Measurements from ENCODE around the gene WASF2.
"Not testable (repeated sequence)": the region's sequence is repeated elsewhere in the genome, so short reads cannot be mapped to it uniquely, and the experiment has no call there.

Gene WASF2

DNA sequence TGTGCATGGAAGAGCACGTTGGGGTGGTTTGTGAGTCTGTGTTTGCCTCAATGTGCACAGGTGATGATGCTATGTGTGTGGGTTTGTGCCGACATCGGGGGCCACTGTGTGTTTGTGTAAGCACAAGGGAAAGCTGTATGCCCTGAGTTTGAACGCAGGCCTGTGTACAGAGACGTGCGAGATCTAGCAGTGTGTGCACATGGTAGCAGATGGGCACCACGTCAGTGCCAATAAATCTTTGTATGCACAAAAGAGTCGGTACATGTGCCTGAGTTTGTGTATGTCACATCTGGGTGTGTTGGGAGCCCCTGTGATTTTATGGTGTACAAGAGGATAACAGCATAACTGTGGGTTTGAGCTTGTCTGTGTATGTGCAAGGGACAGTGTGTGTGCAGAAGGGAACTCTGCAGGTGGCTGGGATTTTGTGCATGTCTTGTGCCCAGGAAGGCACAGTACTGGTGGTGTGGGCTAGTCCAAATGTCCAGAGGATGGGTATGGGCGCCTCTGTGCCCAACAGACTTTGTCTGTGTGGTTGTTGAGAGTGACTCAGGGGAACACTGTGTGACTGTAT lies 32.0 kb upstream of the WASF2 start:
- DNase-seq: no peak

DNA sequence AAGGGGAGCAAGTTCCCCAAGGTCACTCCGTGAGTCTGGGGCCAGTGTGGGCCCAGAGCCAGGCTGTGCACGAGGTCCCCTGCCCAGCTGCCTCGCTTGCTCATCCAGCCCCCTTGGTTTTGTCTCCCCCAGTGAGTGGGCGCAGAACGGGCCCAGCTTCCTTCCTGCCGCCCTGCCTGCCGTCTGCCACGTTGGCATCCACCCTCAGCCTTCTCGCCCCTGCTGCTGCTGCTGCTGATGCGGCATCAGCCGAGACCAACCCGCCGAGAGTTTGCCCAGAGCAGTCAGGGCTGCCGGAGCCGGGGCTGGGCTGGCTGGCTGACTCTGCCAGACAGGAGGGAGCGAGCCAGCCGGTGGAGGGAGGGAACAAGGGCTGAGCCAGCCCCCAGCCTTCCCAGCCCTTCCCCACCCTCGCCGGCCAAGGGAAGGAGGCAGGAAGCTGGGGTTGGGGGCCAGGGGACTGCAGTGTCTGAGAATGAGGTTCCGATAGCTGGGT lies 31.4 kb upstream of the WASF2 start:
- DNase-seq: no peak

DNA sequence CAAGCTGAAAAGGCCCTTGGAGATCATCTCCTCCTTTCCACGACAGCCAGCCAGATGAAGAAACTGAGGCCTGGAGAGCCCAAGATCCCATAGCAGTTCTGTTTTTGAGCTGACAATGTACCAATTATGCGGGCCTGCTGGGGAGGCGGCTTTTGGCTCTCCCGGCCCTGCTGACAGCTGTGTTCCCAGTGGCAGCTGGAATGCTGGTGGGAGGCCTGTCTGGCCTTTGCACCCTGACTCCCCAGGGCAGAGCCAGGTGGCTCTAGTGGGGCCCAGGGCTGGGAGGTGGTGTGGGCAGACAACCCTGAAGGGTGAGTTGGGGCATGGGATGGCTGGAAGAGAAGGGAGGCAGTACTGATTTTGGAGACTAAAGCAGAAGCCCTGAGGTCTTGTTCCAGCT lies 30.7 kb upstream of the WASF2 start:
- DNase-seq: no peak

DNA sequence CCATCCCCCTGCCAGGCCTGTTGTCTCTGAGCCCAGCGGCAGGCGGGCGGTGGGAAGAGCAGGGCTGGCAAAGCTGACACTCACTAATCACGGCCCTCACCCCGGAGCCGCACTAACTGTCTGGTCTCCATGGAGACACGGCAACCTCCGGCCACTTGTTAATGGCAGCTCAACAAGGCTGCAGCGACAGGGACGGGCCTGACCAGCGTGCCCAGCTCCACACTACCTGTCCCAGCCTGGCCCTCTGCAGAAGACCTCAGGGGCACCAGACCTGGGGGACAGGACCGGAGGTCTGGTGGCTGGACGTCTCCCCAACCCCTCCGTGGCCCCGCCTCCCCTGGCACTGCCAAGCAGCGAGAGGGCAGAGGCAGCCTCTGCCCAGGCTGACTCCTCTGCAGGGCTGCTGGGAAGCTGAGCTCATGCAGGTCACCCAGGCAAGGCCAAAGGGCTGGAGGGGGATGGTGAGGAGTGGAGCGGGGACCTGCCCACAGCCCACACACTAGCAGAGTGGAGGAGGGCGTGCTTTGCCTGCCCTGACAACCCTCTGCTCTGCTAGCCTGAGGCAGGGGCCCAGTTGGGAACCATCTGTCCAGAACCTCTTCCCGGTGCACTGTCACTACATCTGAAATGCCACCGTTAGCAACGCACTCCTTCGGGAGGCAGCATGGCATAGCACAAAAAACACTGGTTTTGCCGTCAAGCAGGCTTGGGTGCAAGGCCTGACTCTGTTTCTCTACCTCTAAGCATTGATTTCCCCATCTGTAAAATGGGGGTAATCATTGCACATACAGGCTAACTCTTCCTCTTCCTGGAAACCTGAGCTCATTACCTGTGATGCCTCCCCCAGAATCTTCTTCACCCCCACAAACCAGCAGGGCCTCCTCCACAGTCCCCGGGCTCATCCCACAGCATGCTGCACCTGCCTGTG lies 29.6 kb upstream of the WASF2 start:
- no peak for DNase-seq

DNA sequence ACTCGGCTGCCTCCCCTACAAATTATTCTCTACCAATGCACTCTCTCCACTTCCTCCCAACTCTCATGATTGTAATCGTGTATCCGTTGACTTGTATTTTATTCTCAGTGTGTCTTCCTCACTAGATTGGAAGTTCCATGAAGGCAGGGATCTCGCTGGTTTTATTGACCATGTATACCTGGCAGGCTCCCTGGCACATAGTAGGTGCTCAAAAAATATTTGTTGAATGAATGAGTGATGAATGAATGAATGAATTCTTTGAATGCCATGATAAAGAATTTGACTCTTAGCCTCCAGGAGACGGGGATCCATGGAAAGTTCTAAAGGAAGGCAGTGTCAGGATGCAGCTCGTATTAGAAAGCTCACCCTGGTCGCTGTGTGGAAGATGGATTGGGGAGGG lies 28.8 kb upstream of the WASF2 start:
- DNase-seq: no peak

DNA sequence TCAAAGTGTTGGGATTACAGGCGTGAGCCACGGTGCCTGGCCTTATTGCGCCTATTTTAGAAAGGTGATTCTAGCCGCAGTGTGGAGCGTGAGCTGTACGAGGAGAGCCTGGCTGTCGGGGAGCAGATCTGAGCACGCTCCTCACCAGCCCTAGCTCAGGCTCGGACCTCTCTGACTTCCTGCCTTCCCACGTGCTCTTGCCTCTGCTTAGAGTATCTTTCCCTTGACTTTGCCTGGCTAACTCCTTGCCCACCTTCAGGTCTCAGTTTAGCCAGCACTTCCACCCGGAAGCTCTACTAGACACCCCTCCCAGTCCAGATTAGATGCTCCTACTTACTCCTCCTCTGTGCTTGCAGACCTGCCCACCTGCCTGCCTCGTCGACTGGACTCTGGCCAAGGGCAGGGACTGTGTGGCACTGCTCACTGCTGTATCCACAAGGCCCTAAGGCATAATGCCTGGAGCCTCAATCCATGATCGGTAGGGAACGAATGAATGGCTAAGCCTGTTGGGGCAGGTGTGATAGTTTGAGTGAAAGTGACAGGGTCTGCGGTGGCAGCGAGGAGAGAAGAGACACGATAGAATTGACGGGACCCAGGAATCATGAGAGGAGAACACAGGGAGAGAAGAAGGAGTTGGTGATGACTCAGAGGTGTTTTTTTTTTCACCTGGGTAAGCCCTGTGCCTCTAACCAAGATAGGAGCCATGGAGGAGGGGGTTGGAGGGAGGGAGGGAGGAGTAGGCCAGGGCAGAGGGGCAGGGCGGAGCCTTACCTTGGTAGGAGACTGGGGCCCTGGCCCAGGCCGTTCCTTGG lies 28.1 kb upstream of the WASF2 start:
- no peak for DNase-seq

DNA sequence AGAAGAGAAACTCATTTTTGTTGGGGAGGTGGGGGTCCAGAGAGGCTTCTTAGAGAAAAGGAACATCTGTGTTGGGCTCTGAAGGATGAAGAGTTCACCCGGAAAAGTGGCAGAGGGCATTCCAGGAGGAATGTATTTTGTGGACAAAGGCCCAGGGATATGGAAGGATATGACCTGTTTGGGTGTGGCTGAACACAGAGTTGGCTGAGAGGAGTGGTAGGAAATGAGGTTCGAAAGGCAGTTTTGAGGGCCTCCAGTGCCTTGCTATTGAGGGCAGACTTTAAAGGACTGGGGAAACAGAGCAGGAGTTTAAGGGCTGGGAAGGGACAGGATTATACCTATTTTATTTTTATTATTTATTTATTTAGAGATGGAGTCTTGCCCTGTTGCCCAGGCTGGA lies 27.3 kb upstream of the WASF2 start:
- DNase-seq: no peak

DNA sequence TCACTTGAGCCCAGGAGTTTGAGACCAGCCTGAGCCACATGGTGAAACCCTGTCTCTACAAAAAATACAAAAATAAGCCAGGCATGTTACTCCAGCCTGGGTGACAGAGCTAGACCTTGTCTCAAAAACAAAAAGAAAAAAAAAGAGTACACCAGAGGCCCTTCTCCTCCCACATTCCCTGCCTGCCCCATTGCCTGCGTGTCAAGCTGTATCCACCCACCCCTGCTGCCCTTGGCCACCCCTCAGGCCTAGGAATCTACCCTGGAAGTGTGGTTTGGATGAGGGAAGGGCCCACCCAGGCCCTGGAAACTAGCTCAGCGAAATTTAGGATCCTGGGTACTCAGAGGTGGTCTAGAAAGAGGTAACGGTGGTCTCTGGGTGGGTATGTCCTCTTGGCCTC lies 25.7 kb upstream of the WASF2 start:
- DNase-seq: no peak

DNA sequence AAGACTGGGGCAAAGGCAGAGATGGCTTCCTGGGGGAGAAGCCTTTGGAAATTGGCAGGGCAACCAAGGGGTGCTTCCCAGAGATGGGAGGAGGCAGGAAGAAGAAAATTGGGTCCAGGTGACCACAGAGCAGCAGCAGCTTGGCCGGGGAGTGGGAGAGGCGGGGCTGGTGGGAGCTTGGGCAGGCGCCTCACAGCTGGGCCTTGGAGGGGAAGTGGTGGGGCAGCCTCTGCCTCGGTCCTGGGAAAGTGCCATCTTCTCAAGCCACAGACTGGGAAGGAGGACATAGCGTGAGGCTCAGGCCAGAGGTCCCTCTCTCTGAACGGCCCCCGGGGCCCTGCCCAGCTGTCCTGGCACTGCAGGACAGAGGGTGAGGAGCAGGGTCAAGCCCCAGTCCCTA lies 24.0 kb upstream of the WASF2 start:
- DNase-seq: no peak

DNA sequence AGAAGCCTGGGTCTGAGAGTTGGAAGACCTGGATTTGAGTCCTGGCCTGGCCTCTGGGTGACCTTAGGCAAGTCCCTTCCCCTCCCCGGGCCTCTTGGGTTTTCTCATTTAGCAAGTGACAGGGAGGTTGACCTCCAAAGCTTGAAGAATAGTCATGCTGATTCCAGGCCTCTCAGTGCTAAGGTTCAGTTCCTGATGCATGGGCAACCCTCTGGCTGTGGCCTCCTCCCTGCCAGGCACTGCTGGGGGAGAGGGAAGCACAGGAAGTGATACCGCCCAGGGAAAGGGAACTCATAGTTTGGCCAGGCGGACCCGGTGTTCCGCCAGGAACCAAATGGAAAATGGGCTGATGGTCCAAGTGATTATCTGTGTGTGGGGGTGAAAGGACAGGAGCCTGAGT lies 23.6 kb upstream of the WASF2 start:
- DNase-seq: no peak

DNA sequence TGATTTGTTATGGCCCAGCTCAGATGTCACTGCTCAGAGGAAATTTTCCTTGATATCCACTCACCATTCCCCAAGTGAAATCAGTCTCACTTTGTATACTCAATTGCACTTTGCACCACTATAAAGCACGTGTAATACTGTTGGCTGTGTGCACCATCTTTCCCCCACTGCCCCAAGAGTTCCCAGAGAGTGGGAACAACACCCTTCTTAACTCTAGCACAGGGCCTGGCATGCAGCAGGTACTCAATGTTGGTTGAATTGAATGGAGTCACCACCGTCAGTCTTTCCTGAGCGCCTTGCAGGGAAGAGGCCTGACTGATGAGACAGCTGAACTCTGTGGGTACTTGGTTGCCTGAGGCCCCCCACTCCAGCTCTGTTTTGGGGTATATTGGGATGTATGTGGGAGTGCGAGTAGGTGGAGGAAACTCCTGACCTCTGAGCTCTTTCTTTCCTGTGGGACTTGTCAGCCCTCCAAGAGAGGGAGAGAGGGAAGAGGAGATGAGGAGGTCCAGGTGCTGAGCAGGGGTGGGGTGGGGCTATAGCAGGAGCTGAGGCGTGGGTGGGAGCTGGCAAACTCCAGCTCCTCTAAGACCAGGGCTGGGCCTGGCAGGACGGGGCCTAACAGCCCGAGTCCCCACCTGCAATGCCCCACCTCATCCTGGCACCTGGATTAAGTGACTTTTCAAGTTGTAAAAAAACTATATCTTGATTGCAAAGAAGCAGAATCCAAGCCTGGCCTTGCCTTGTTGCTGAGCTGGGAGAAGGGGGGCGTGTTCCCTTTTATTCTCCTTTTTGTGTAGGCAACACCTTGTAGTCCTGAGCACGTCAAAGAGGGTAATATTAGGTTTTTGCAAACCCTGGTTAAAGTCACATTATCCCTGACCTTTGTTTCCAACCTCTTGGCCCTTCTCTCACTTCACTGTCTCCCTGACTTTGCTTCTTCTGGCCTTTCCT lies 19.4 kb upstream of the WASF2 start:
- DNase-seq: no peak

DNA sequence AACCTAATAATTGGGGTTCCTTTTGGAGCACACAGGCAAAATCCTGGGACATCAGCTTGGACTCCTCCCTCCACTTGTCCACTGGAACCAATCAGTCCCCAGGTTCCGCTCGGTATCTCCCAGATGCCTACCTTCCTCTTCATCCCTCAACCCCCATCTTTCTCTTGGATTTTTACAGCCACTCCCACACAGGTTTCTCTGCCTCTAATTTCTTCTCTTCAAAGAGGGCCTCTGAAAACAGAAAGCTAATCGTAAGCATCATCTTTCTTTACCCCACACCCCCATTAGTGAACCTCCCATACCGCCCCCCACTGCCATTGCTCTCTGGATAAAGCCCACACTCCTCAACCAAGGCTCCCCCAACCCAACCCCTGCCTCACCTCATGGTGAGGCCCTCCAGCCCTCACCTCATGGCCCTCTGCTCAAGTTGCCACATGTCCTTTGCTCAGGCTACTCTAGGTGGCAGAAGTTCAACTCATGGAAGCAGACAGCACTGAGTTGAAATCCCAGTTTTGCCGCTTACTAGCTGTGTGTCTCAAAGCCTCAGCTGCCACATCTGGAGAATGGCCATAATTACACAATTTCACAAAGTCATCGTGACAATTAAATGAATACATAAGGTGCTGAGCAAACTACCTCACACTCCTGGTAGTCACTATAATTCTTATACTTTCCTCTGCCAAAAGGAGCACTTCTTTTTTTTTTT lies 18.1 kb upstream of the WASF2 start:
- no peak for DNase-seq

DNA sequence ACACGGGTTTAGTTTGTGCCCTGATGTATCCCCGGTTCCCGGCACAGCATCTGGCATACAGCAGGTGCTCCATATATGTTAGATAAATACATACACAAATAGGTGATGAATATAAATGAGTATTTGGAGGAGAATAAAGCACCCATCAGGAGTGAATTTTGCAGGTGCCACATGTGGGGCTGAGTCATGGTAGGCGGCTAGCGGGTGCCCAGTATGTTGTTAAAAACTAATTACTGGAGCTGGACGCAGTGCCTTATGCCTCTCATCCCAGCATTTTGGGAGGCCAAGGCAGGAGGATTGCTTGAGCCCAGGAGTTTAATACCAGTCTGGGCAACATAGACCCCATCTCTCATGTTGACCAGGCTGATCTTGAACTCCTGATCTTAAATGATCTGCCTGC lies 16.7 kb upstream of the WASF2 start:
- no peak for DNase-seq

DNA sequence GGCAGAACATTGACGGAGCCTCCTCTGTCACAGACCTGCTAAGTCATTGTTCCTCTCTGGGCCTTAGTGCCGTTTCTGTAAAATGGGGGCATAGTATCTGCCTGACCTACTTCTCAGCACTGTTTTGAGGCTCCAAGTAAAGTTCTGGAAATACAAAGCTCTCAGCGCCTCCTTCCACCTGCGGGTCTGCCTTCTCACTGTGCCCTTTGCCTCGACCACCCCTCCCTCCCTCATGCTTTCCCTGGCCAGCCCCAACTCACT lies 15.4 kb upstream of the WASF2 start:
- DNase-seq: no peak

DNA sequence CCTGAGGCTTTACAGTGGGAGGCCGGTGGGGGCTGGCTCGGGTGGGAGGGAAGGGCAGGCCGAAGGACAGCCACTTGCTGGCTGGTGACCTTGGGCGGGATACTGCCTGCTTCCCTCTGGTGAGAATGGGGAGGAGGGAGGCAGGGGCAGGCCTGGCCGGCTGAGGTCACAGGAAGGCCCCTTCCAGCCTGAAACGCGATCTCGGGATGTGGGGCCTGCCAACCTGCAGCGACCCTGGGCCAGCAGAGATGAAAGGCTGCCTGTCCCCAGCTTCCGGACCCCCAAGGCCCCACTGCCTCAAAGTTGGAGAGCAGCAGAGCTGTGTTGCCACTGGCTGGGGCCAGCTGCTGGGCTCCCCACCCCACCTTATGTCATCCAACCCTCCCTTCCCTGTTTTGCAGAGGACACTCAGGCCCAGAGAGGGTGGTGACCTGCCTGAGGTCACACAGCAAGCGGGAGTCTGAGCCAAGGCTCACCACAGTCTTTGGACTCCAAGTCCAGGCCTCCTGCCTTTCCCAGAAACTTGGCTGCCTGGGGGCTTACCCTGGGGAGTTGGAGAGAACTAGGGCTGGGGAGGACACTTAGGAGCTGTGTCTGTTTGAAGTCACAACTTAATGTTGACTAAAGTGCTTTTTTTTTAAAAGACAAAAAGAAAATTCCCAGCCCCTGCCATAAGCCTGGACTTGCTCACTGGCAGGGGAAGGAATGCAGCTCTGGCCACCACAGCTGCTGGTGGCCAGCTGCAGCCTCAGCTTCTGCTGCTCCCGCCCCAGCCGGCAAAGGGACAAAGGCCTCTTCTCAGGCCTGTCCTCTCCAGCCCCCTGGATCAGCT lies 14.8 kb upstream of the WASF2 start:
- no peak for DNase-seq

DNA sequence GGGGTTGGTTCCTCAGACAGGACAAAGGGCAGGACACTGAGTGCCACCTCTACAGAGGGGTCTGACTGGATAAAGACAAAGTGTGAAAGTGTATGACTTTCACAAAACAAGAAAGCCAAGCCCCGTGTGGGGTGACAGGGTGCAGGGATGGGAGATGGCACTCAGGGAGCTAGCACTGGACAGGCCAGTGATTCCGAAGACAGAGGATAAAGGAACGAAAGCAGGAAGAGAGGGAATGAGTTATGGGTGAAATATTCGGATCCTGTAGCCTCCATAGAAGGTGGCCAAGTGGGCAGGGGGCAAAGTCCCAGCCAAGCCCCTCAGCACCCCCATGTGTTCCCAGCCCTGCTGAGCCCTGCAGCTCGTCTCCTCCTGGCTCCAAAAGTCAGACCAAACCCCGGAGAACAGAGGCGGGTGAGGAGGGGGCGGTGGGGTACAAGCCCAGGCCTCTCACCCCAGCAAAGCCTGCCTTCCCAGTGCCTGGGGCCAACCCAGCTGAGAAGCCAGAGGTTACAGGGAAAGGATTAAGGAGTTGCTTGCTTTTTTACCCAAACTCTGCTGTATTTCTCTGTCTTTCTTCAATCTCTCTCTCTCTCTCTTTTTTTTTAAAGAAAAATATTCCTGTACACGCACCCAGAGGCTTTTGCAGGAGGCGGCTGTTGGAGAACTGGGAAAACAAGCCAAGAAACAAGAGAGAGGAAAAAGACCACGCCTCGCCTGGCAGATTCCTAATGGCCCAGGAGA lies 14.0 kb upstream of the WASF2 start:
- no peak for DNase-seq

DNA sequence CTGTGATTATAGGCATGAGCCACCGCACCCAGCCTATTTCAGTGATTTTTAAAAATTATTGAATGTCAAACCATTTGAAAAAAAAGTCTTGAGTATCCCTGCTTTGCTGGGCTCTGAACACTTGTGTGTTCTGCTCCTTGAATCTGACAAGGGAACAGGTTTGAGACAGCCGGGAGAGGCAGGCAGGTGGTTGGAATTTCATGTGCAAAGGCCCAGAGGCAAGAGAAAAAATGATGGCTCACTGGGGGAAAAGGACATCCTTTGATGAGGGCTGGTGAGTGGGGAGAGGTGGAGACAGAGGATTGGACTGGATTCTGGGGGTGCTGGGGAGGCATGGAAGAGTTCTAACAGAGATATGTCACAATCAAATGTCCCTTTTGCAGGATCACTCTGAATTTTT lies 13.1 kb upstream of the WASF2 start:
- no peak for DNase-seq

DNA sequence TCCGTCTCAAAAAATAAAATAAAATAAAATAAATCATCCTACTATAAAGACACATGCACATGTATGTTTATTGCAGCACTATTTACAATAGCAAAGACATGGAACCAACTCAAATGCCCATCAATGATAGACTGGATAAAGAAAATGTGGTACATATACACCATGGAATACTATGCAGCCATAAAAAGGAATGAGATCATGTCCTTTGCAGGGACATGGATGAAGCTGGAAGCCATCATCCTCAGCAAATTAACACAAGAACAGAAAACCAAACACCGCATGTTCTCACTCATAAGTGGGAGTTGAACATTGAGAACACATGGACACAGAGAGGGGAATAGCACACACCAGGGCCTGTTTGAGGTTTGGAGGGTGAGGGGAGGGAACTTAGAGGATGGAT lies 11.2 kb upstream of the WASF2 start:
- DNase-seq: not testable (repeated sequence)

DNA sequence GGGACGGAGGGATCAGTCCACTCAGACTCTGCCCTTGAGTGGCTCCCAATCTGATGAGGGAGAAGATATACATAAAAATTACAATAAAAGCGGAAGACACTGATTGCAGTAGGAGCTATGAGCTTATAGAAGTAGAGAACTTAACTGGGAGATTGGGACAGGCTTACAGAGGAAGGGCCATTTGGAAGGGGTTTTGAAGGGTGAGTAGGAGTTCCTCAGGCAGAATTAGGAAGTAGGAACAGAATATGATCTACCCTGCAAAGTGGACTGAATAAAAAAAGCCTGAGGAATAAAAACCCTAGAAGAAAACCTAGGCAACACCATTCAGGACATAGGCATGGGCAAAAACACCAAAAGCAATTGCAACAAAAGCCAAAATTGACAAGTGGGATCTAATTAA lies 9.2 kb upstream of the WASF2 start:
- DNase-seq: no peak

DNA sequence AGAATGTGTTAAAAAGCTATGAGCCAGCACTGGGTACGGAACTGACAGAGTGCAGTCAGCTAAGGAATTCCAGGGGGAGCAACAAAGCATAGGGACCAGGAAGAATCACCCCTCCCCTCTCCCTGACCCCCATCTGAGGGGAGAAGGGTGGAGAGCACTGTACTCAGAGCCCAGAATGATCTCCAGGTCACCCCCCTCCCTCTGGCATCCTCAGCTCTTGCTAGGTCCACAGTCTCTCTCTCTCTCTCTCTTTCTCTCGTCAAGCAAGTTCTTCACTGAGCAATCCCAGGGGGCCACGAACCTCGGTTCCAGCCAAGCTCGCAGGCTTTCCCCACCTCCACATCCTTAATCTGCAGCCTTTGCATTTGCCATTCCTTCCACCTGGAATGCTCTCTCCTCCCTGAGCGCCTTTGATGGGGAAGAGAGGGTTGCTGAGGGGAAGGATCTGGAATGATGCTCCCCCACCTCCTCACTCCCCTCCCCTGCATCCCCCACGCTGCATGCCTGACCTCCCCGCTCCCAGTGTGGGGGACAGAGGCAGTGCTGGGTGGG lies 6.7 kb upstream of the WASF2 start:
- peak; percentile 81 for DNase-seq
